Activated CD4-positive, alpha-beta T cell treated with anti-CD3 and anti-CD28 coated beads, Interleukin-2, amount 50 U/mL, for 16 hours (primary cell): ENCODE measurements around the gene CRYBB3.
"Not testable (repeated sequence)": the region's sequence is repeated elsewhere in the genome, so short reads cannot be mapped to it uniquely, and the experiment has no call there.

Source experiments
- DNase-seq: peaks from one replicate; pipeline ENCODE4 v3.0.0-alpha.2; 2020

CRYBB3 gene

GRCh38 chr22:25207553-25208157, 8.0 kb downstream of the CRYBB3 start:
- DNase-seq = no peak

- DNase-seq = no peak
These were observed 8.7 kb downstream of the CRYBB3 start for GRCh38 chr22:25208328-25208727.

- no peak for DNase-seq
These were observed 9.3 kb downstream of the CRYBB3 start for GRCh38 chr22:25208743-25209505.

GRCh38 chr22:25210793-25211192, 11.1 kb downstream of the CRYBB3 start:
- no peak for DNase-seq

- DNase-seq = no peak
These were observed 12.7 kb downstream of the CRYBB3 start for GRCh38 chr22:25212337-25212736.

GRCh38 chr22:25213221-25213620, 13.6 kb downstream of the CRYBB3 start:
- DNase-seq = no peak

- DNase-seq = no peak
These were observed 16.6 kb downstream of the CRYBB3 start for GRCh38 chr22:25216230-25216629.

- no peak for DNase-seq
These were observed 19.6 kb downstream of the CRYBB3 start, which contains the start of gene CRYBB2 for GRCh38 chr22:25219211-25219689. CRYBB2 (plus strand) TSS chr22:25219639; CDS start chr22:25221430, 1,791 bp downstream.

- no peak for DNase-seq
These were observed 20.3 kb downstream of the CRYBB3 start for GRCh38 chr22:25219948-25220442.

- no peak for DNase-seq
These were observed 22.1 kb downstream of the CRYBB3 start for GRCh38 chr22:25221790-25222189.

GRCh38 chr22:25223269-25223850, 23.7 kb downstream of the CRYBB3 start:
- no peak for DNase-seq

- DNase-seq = no peak
These were observed 29.2 kb downstream of the CRYBB3 start for GRCh38 chr22:25228822-25229221.

GRCh38 chr22:25230760-25231159, 31.1 kb downstream of the CRYBB3 start:
- DNase-seq = not testable (repeated sequence)

GRCh38 chr22:25232301-25232700, 32.6 kb downstream of the CRYBB3 start:
- DNase-seq = no peak

- not testable (repeated sequence) for DNase-seq
These were observed 34.0 kb downstream of the CRYBB3 start for GRCh38 chr22:25233706-25234105.

- DNase-seq = peak; percentile 84
These were observed 36.1 kb downstream of the CRYBB3 start for GRCh38 chr22:25235547-25236290.

GRCh38 chr22:25236417-25236816, 36.8 kb downstream of the CRYBB3 start:
- no peak for DNase-seq

- DNase-seq = no peak
These were observed 37.8 kb downstream of the CRYBB3 start for GRCh38 chr22:25237503-25237902.

- not testable (repeated sequence) for DNase-seq
These were observed 38.4 kb downstream of the CRYBB3 start for GRCh38 chr22:25238058-25238457.

- not testable (repeated sequence) for DNase-seq
These were observed 55.5 kb downstream of the CRYBB3 start for GRCh38 chr22:25255169-25255568.
